H1 (cell line): ENCODE measurements around the gene AQP12A. TPM values are rescaled to one million over a fixed set of nuclear protein-coding genes. Genes with fewer than 3 reads are reported as not detected.

Experiments used
- CTCF ChIA-PET: fragments of 300-600 bp; sonication (Branson Sonifier 250); formaldehyde crosslinking; loops from one replicate; lab custom pipeline; 2021; ENCODE audit not compliant: partially characterized antibody; lab: Charles Lee
- POLR2A ChIA-PET: fragments of 300-600 bp; sonication (Branson Sonifier 250); formaldehyde crosslinking; loops from one replicate; lab custom pipeline; 2021; ENCODE audit warnings: inconsistent platforms; ENCODE audit not compliant: partially characterized antibody; lab: Charles Lee
- DNase-seq, 2 experiments: peaks; one replicate each; pipeline versions ENCODE4 v3.0.0 to v3.0.0-alpha.2; 2010 to 2022; ENCODE audit warnings: low spot score in 2 of 2, low read depth in 1 of 2, mixed read lengths in 1 of 2
- FAIRE-seq: peaks from 2 replicates; lab custom pipeline; 2011; peaks lifted over from hg19 to GRCh38; lab: Jason Lieb, UNC
- H2AFZ ChIP-seq: 2 replicates; pipeline ENCODE4 v1.8.1; 2012; ENCODE audit warnings: low read length, inconsistent platforms
- H2AK5ac ChIP-seq: 2 replicates; pipeline ENCODE4 v1.6.1; 2013; ENCODE audit warnings: low read depth, low read length
- H2BK120ac ChIP-seq: replicated peaks from 2 replicates; pipeline ENCODE3; 2013; ENCODE audit warnings: low read depth, low read length, inconsistent platforms
- H2BK12ac ChIP-seq: 2 replicates; pipeline ENCODE4 v1.6.1; 2013; ENCODE audit warnings: low read depth, low read length
- H2BK15ac ChIP-seq: 2 replicates; pipeline ENCODE4 v1.6.1; 2013; ENCODE audit warnings: low read length
- H2BK20ac ChIP-seq: 2 replicates; pipeline ENCODE4 v1.6.1; 2013; ENCODE audit warnings: low read length
- H2BK5ac ChIP-seq: 2 replicates; pipeline ENCODE4 v1.6.1; 2013; ENCODE audit warnings: low read depth, low read length
- H3K14ac ChIP-seq: 2 replicates; pipeline ENCODE4 v1.6.1; 2013; ENCODE audit warnings: inconsistent platforms; ENCODE audit not compliant: insufficient read length
- H3K18ac ChIP-seq: 2 replicates; pipeline ENCODE4 v1.6.1; 2013; ENCODE audit warnings: low read length; ENCODE audit errors: extremely low read depth
- H3K23ac ChIP-seq: 2 replicates; pipeline ENCODE4 v1.6.1; 2013; ENCODE audit warnings: inconsistent platforms; ENCODE audit not compliant: insufficient read length
- H3K23me2 ChIP-seq: 2 replicates; pipeline ENCODE4 v1.6.1; 2013; ENCODE audit warnings: low read depth, low read length
- H3K27ac ChIP-seq: 2 replicates; pipeline ENCODE4 v1.6.1; 2011; ENCODE audit warnings: low read depth, low read length, inconsistent platforms
- H3K27me3 ChIP-seq, 4 experiments: replicated peaks in 1 of 4; 1 replicate in 1 of 4; 2 replicates in 3 of 4; pipeline versions ENCODE4 v1.6.1 to v1.8.1; 2011 to 2013; ENCODE audit warnings: low read length in 3 of 4, mild to moderate bottlenecking in 3 of 4, inconsistent platforms in 2 of 4, mixed read lengths in 2 of 4, moderate library complexity in 1 of 4; ENCODE audit not compliant: control insufficient read depth in 3 of 4, insufficient read depth in 3 of 4; ENCODE audit errors: extremely low read depth in 1 of 4
- H3K36me3 ChIP-seq, 4 experiments: 2 replicates each; pipeline versions ENCODE4 v1.6.1 to v1.8.1; 2011 to 2013; ENCODE audit warnings: mild to moderate bottlenecking in 4 of 4, low read length in 3 of 4, moderate library complexity in 2 of 4, control low read depth in 1 of 4, inconsistent platforms in 1 of 4; ENCODE audit not compliant: insufficient read depth in 4 of 4, control insufficient read depth in 2 of 4
- H3K4ac ChIP-seq: replicated peaks from 2 replicates; pipeline ENCODE3; 2013; ENCODE audit warnings: low read length, low read depth, mixed read lengths, inconsistent platforms; ENCODE audit not compliant: insufficient read length
- H3K4me1 ChIP-seq, 4 experiments: replicated peaks in 1 of 4; 1 replicate in 1 of 4; 2 replicates in 3 of 4; pipeline versions ENCODE4 v1.6.1 to v1.8.1; 2011 to 2013; ENCODE audit warnings: low read length in 3 of 4, inconsistent platforms in 2 of 4, mixed read lengths in 1 of 4; ENCODE audit not compliant: insufficient read depth in 4 of 4, control insufficient read depth in 3 of 4
- H3K4me2 ChIP-seq, 2 experiments: 2 replicates each; pipeline versions ENCODE4 v1.6.1 to v1.8.1; 2011 to 2013; ENCODE audit warnings: low read depth in 2 of 2, low read length in 2 of 2, control low read depth in 1 of 2, inconsistent platforms in 1 of 2, mild to moderate bottlenecking in 1 of 2; ENCODE audit not compliant: insufficient read depth in 1 of 2
- H3K4me3 ChIP-seq, 4 experiments: fragments of 200-600, 300-600 bp in 1 of 4; sonication (generic), shearing (Covaris generic), sonication (Bioruptor Twin) in 1 of 4; 2 replicates each; pipeline versions ENCODE4 v1.5.1 to v1.8.1; 2011 to 2016; ENCODE audit warnings: low read length in 4 of 4, low read depth in 3 of 4, control low read depth in 2 of 4, inconsistent platforms in 2 of 4, mild to moderate bottlenecking in 2 of 4, mixed read lengths in 1 of 4, moderate library complexity in 1 of 4; ENCODE audit not compliant: insufficient read depth in 2 of 4; ENCODE audit errors: extremely low read depth in 1 of 4
- H3K56ac ChIP-seq: replicated peaks from 2 replicates; pipeline ENCODE3; 2013; ENCODE audit warnings: low read depth, mild to moderate bottlenecking, mixed read lengths, low read length, inconsistent platforms; ENCODE audit not compliant: insufficient read length
- H3K79me1 ChIP-seq: 2 replicates; pipeline ENCODE4 v1.6.1; 2013; ENCODE audit warnings: low read depth, low read length, control low read depth
- H3K79me2 ChIP-seq, 2 experiments: 2 replicates each; pipeline versions ENCODE4 v1.6.1 to v1.8.1; 2012 to 2013; ENCODE audit warnings: low read length in 2 of 2, mild to moderate bottlenecking in 2 of 2, inconsistent platforms in 1 of 2; ENCODE audit not compliant: insufficient read depth in 2 of 2, control insufficient read depth in 1 of 2
- H3K9ac ChIP-seq, 4 experiments: replicated peaks in 1 of 4; 1 replicate in 1 of 4; 2 replicates in 3 of 4; pipeline versions ENCODE4 v1.6.1 to v1.8.1; 2011 to 2013; ENCODE audit warnings: low read depth in 3 of 4, low read length in 3 of 4, control low read depth in 2 of 4, mild to moderate bottlenecking in 2 of 4, moderate library complexity in 2 of 4, inconsistent platforms in 1 of 4; ENCODE audit errors: extremely low read depth in 1 of 4
- H3K9me3 ChIP-seq, 2 experiments: 2 replicates each; pipeline versions ENCODE4 v1.6.1 to v1.8.1; 2012 to 2013; ENCODE audit warnings: mild to moderate bottlenecking in 2 of 2, moderate library complexity in 2 of 2, control low read depth in 1 of 2, inconsistent platforms in 1 of 2, low read depth in 1 of 2, low read length in 1 of 2, mixed read lengths in 1 of 2; ENCODE audit not compliant: insufficient read depth in 2 of 2
- H4K20me1 ChIP-seq, 2 experiments: replicated peaks in 1 of 2; 2 replicates each; pipeline versions ENCODE3 to v1.8.1; 2011 to 2013; ENCODE audit warnings: inconsistent platforms in 2 of 2, low read length in 2 of 2, mild to moderate bottlenecking in 1 of 2; ENCODE audit not compliant: insufficient read depth in 2 of 2, control insufficient read depth in 1 of 2
- H4K5ac ChIP-seq: 2 replicates; pipeline ENCODE4 v1.6.1; 2013; ENCODE audit warnings: low read length, low read depth, mixed read lengths, inconsistent platforms; ENCODE audit not compliant: insufficient read length
- H4K8ac ChIP-seq: 2 replicates; pipeline ENCODE4 v1.8.0; 2013; ENCODE audit warnings: mild to moderate bottlenecking, moderate library complexity, low read length, inconsistent platforms; ENCODE audit not compliant: insufficient read depth; ENCODE audit errors: extremely low read depth
- H4K91ac ChIP-seq: replicated peaks from 2 replicates; pipeline ENCODE3; 2013; ENCODE audit warnings: low read length, mixed read lengths, inconsistent platforms; ENCODE audit not compliant: insufficient read length
- BRCA1 ChIP-seq: IDR thresholded peaks from 2 replicates; pipeline ENCODE4 v1.6.1; 2012; ENCODE audit warnings: low read depth, low read length, improper control_type of control experiment
- GTF2F1 ChIP-seq: IDR thresholded peaks from 2 replicates; pipeline ENCODE4 v1.6.1; 2012; ENCODE audit warnings: low read depth, low read length, improper control_type of control experiment, borderline replicate concordance
- KDM4A ChIP-seq: IDR thresholded peaks from one replicate; pipeline ENCODE4 v1.7.1; 2012; ENCODE audit warnings: low read depth, mild to moderate bottlenecking, moderate library complexity, low read length, inconsistent platforms; ENCODE audit not compliant: severe bottlenecking
- SAP30 ChIP-seq: fragments of 300-600 bp; sonication (generic); IDR thresholded peaks from 2 replicates; pipeline ENCODE4 v1.7.1; 2012; ENCODE audit warnings: low read length, moderate library complexity, mild to moderate bottlenecking, inconsistent platforms; ENCODE audit not compliant: insufficient read depth, insufficient replicate concordance
- ZNF274 ChIP-seq: IDR thresholded peaks from 2 replicates; pipeline ENCODE4 v1.7.0; 2012; ENCODE audit warnings: low read length, borderline replicate concordance; ENCODE audit errors: extremely low read depth
- WGBS, 2 experiments: shearing (Covaris generic) in 1 of 2; methylation state at CpG; one replicate each; pipeline versions ENCODE4 v1.1.6 to v1.1.7; 2013 to 2015; ENCODE audit warnings: low lambda C conversion rate in 2 of 2, mixed read lengths in 2 of 2, inconsistent platforms in 1 of 2, low coverage in 1 of 2, missing lambda C conversion rate in 1 of 2; ENCODE audit not compliant: insufficient replicate concordance in 2 of 2, insufficient coverage in 1 of 2, insufficient read length in 1 of 2; ENCODE audit errors: extremely low coverage in 1 of 2, missing lambda C conversion rate in 1 of 2; 5-methylcytosine and 5-hydroxymethylcytosine counted together
- polyA plus RNA-seq, 7 experiments: library from polyadenylated mRNA; depleted of rRNA in 3 of 7; stranded (reverse) in 5 of 7; unstranded in 2 of 7; fragments of >200 nt in 5 of 7; fragments of 200-250 nt in 2 of 7; gene quantifications; 1 replicate in 5 of 7; 2 replicates in 1 of 7; 4 replicates in 1 of 7; pipeline versions ENCODE4 v1.2.1 to v1.2.3, GENCODE V29; 2011 to 2013; ENCODE audit warnings: missing spikeins in 2 of 7, mixed read lengths in 2 of 7
- total RNA-seq: library from RNA; stranded (reverse); fragmentation: NEBNext Ultra II Directional; extraction: Animal tissue kit (Norgen Biotek cat#: 25700); gene quantifications from 2 replicates; pipeline ENCODE4 v1.2.1, GENCODE V29; 2021

The AQP12A gene
- total and polyA plus RNA-seq, 2 of the 8 experiments (the other 6 are each of a cell fraction or from before 2014, with no cell fraction given) = not detected

DNA sequence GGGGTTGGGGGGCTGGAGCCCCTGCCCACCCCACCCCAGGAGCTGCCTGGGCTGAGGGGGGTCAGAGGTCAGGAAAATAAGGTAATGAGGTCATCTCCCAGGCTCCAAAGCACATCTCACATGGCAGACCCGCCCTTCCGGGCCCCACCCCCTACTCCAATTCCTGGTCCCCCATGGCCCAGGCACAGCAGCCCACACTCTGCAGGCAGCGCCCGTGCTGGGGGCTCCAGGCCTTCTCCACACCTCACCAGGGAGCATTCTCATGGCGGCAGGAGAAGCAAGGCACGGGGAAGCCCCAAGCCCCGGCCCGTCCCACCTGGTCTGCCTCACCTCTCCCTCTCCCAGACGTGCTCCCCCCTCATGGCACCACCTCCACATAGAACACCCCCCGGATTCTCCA is 43.8 kb downstream of the AQP12A start:
- Histone ChIP-seq H3K4me2 (no peak overlapping the region), H3K14ac (no peak overlapping the region), H3K27ac (no peak overlapping the region), H3K4me3 (no peak overlapping the region), H4K20me1 (peaks cover 10 to 17% of the 10 kb centered on the region in 2 experiments), H2BK12ac (no peak overlapping the region), H2AFZ (no peak overlapping the region), H2BK120ac (no peak overlapping the region), H2BK20ac (no peak overlapping the region), H3K79me2 (no peaks in the 10 kb centered on the region), H3K9me3 (no peaks in the 10 kb centered on the region), H3K56ac (no peak overlapping the region), H4K8ac (no peak overlapping the region), H4K91ac (no peak overlapping the region), H4K5ac (no peak overlapping the region), H3K9ac (no peak overlapping the region), H3K79me1 (peaks cover 3% of the 10 kb centered on the region; the same call in 1 of the 2 replicates), H3K4me1 (no peaks in the 10 kb centered on the region; a peak in 1 of 7 replicates), H3K27me3 (no peaks in the 10 kb centered on the region), H3K4ac (no peak overlapping the region), H3K36me3 (peaks cover 26 to 74% (median 54%) of the 10 kb centered on the region in 4 experiments), H2BK5ac (no peak overlapping the region), H3K18ac (no peak overlapping the region), H3K23me2 (peaks cover 4% of the 10 kb centered on the region; the same call in 1 of the 2 replicates), H2BK15ac (no peak overlapping the region), H2AK5ac (no peak overlapping the region), H3K23ac (no peak overlapping the region)
- no peak for DNase-seq
- 96% methylated on average over 10 of the region's 10 CpGs; no CpG with 5 or more reads in 1 of the 2 experiments for WGBS, 2 experiments
- CTCF ChIA-PET = no interaction called here
- no peak for TF ChIP-seq GTF2F1
- TF ChIP-seq BRCA1 = no peak
- no peak for TF ChIP-seq ZNF274
- no peak for TF ChIP-seq KDM4A
- no peak for TF ChIP-seq SAP30
- FAIRE-seq = no peak
- POLR2A ChIA-PET = interaction anchor here (0.9 to 2.3 kb wide), 3 partner anchors 10 to 16 kb away, joined by 3 to 11 read pairs (median 4); no protein-coding TSS in a partner anchor
